ENCODE results near the gene NAA20.

Gene NAA20

GRCh38 chr20:20076297-20077065, 59.3 kb downstream of the NAA20 start:
- no peak for DNase-seq (ENCODE audit: low read depth)

- no peak for DNase-seq (ENCODE audit: low read depth)
Observed at GRCh38 chr20:20078041-20078440, 60.9 kb downstream of the NAA20 start.

GRCh38 chr20:20079102-20079784, 62.1 kb downstream of the NAA20 start:
- no peak for DNase-seq (ENCODE audit: low read depth)

Measured in activated T-helper 1 cell treated with Interleukin-2 at 50 U/mL for 16 hours (primary cell).